ENCODE data around the gene OSER1. TPM values are rescaled to one million over a fixed set of nuclear protein-coding genes. Genes with fewer than 3 reads are reported as not detected.

Gene OSER1
- total and polyA plus RNA-seq, 12 donors: 16.4 to 37.3 (median 31.0) TPM

DNA sequence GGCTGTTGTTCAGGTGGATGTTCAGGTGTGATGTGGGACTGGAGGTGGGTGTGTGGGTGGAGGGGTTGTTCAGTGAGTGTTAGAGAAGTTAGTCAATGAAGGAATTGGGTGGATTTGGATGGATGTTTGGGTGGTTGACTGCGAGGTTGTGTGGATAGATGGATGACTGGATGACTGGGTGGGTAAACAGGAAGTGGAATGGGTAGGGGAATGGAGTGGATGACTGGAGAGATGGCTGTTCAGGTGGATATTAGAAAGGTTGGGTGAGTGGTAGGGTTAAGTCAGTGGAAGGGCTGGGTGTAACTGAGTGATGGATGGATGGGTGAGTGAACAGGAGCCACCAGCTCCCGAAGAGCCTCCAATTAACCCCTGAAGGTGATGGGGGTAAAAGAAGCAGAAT is 51.4 kb downstream of the OSER1 start:
- no peaks in the 10 kb centered on the region for H3K27me3 ChIP-seq
- H3K4me3 ChIP-seq: no peak overlapping the region
- H3K9me3 ChIP-seq: no peaks in the 10 kb centered on the region
- H3K27ac ChIP-seq: no peak overlapping the region
- intact Hi-C loops (cut with DNase I): no loop called here
- DNase-seq: no peak
- ATAC-seq: no peak
- 80 to 86% methylated on average over 2 of the region's 2 CpGs for WGBS, 2 donors
- peaks cover 0 to 14% (median 4%) of the 10 kb centered on the region in 9 donors for H3K36me3 ChIP-seq
- TF ChIP-seq, protein P1, sequence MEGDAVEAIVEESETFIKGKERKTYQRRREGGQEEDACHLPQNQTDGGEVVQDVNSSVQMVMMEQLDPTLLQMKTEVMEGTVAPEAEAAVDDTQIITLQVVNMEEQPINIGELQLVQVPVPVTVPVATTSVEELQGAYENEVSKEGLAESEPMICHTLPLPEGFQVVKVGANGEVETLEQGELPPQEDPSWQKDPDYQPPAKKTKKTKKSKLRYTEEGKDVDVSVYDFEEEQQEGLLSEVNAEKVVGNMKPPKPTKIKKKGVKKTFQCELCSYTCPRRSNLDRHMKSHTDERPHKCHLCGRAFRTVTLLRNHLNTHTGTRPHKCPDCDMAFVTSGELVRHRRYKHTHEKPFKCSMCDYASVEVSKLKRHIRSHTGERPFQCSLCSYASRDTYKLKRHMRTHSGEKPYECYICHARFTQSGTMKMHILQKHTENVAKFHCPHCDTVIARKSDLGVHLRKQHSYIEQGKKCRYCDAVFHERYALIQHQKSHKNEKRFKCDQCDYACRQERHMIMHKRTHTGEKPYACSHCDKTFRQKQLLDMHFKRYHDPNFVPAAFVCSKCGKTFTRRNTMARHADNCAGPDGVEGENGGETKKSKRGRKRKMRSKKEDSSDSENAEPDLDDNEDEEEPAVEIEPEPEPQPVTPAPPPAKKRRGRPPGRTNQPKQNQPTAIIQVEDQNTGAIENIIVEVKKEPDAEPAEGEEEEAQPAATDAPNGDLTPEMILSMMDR (IDR thresholded peaks at IDR 0.05): no peak
- H3K4me1 ChIP-seq: peaks cover 0 to 54% (median 21%) of the 10 kb centered on the region in 9 donors

DNA sequence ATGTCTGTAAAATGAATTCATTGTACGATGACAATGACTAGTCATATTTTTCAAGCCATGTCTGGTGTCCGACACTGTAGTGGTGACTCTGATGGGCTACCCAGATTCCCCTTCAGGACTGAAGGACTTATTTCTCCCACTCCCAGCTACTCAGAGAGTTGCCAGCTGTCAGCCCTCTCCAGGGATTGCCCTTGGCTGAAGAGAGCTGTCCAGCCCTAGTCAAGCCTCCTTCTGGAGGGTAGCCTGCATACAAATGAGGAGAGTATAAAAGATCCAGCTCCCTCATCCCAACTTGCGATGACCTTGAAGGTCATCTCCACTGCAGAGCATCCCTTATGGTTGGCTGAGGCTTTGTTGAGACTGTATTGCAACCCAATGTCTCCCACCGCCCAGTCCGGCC is 53.5 kb downstream of the OSER1 start:
- TF ChIP-seq, protein P1 (IDR thresholded peaks at IDR 0.05): no peak
- H3K4me3 ChIP-seq: no peak overlapping the region
- peaks cover 0 to 14% (median 4%) of the 10 kb centered on the region in 9 donors for H3K36me3 ChIP-seq
- no peaks in the 10 kb centered on the region for H3K9me3 ChIP-seq
- ATAC-seq: peak in 4 of 8 donors; percentile 18 to 29 (median 23)
- WGBS, 2 donors: 70 to 79% methylated on average over 5 of the region's 5 CpGs
- H3K4me1 ChIP-seq: peaks cover 3 to 63% (median 35%) of the 10 kb centered on the region in 9 donors
- DNase-seq: no peak
- H3K27me3 ChIP-seq: no peaks in the 10 kb centered on the region
- peak overlapping the region in 7 of 10 donors; percentile 4 to 90 (median 48) for H3K27ac ChIP-seq
- intact Hi-C loops (cut with DNase I): no loop called here

DNA sequence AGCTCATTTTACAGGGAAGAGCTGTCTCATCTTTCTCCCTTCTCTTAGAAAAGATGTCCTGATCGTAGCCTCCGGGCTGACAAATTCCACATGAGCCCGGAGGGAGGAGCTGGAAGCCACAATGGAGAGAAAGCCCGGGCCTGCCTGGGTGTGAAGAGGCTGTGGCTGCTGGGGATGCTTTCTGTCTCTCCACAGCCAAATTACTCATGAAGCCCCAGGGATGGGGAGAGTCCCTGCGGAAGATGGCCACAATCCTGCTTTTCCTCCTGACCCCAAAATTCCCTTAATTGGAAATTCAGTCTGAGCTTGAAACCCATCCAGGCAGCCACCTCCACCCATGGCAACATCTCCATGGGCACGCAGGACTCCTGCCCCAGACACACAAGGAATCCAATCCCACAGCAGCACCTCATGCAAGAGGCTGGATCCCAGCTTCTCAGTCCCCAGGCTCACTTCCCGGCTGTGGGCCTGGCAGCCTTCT is 56.0 kb downstream of the OSER1 start:
- H3K4me1 ChIP-seq: peaks cover 3 to 67% (median 36%) of the 10 kb centered on the region in 9 donors
- peaks cover 0 to 3% (median 0%) of the 10 kb centered on the region in 7 donors for H3K27me3 ChIP-seq
- peak overlapping the region in 7 of 10 donors; percentile 34 to 91 (median 90) for H3K27ac ChIP-seq
- 40 to 44% methylated on average over 7 of the region's 7 CpGs for WGBS, 2 donors
- intact Hi-C loops (cut with DNase I): loop anchor here in 3 of 10 donors (5.0 kb wide), 1 partner anchor 33 kb away; the partner anchor contains the start of gene JPH2 (in 3 of the 3)
- no peak overlapping the region for H3K4me3 ChIP-seq
- TF ChIP-seq, protein P1 (IDR thresholded peaks at IDR 0.05): peak in 4 of 9 donors; percentile 10 to 38 (median 29)
- ATAC-seq (peak in 2 of 8 donors; percentile 28 to 29), DNase-seq (no peak)
- H3K9me3 ChIP-seq: no peaks in the 10 kb centered on the region
- H3K36me3 ChIP-seq: peaks cover 0 to 14% (median 2%) of the 10 kb centered on the region in 9 donors

DNA sequence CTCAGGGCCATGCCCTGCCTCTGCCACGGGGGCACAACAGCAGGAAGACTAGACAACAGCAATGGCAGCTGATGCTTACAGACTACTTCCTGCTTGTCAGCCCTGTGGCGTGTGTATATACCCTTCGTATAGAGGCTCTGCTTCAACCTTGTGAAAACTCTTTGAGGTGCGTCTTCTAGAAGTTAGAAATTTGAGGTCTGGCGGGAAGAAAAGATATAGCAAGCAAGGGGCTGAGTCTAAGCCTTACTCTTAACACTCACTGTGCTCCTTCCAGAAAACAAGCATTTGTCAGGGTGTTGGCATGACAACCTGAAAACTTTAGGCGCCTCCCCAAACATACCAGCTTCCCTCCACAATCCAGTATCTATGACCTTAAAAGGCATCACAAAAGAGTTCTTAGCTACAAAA is 56.9 kb downstream of the OSER1 start:
- Histone ChIP-seq H3K9me3 (no peaks in the 10 kb centered on the region), H3K36me3 (peaks cover 0 to 7% (median 0%) of the 10 kb centered on the region in 9 donors), H3K27ac (peak overlapping the region in 7 of 10 donors; percentile 40 to 91 (median 90)), H3K4me3 (no peak overlapping the region), H3K27me3 (peaks cover 0 to 3% (median 0%) of the 10 kb centered on the region in 7 donors), H3K4me1 (peaks cover 3 to 73% (median 36%) of the 10 kb centered on the region in 9 donors)
- intact Hi-C loops (cut with DNase I): loop anchor here in 3 of 10 donors (5.0 kb wide), 1 partner anchor 34 kb away; the partner anchor contains the start of gene JPH2 (in 3 of the 3)
- 48 to 50% methylated on average over 6 of the region's 6 CpGs for WGBS, 2 donors
- no peak for ATAC-seq
- DNase-seq: no peak
- TF ChIP-seq, protein P1 (IDR thresholded peaks at IDR 0.05): no peak
